ENCODE results near the gene ARMC2. TPM values are rescaled to one million over a fixed set of nuclear protein-coding genes. Genes with fewer than 3 reads are reported as not detected.
A peak's percentile ranks its signal among the peaks of the same experiment; 100 is the strongest.

The ARMC2 gene, protein sequence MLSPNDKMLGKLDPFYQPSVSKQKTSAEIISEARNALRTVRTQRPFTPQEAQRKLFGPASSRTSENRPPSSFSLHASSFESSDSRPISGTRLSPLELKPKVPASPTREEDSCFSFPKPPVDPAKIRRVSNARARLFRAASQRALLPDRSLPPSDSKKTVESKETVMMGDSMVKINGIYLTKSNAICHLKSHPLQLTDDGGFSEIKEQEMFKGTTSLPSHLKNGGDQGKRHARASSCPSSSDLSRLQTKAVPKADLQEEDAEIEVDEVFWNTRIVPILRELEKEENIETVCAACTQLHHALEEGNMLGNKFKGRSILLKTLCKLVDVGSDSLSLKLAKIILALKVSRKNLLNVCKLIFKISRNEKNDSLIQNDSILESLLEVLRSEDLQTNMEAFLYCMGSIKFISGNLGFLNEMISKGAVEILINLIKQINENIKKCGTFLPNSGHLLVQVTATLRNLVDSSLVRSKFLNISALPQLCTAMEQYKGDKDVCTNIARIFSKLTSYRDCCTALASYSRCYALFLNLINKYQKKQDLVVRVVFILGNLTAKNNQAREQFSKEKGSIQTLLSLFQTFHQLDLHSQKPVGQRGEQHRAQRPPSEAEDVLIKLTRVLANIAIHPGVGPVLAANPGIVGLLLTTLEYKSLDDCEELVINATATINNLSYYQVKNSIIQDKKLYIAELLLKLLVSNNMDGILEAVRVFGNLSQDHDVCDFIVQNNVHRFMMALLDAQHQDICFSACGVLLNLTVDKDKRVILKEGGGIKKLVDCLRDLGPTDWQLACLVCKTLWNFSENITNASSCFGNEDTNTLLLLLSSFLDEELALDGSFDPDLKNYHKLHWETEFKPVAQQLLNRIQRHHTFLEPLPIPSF
- total RNA-seq (2021; fragmentation: NEBNext Ultra II Directional; extraction: Animal tissue kit (Norgen Biotek cat#: 25700)) (4.3 and 4.4 TPM in 2 replicates), polyA plus RNA-seq (2011; rRNA removed) (1.6 and 1.7 TPM in 2 replicates), polyA minus RNA-seq (2011; rRNA and poly(A)+ RNA removed) (4.3 and 6.5 TPM in 2 replicates)
- polyA plus RNA-seq (2011; cell fraction: cytosol; rRNA removed) = 2.8 TPM
- polyA plus RNA-seq (2011; cell fraction: nucleus; rRNA removed) = 3.8 TPM
- polyA plus RNA-seq (2012, experiment 1 of 2) = 1.9 to 4.6 TPM (median 2.5 TPM) in 4 replicates
- polyA plus RNA-seq (2012, experiment 2 of 2) = 0.87 TPM
- polyA plus RNA-seq (2013, experiment 1 of 2) = 3.4 TPM
- polyA plus RNA-seq (2013, experiment 2 of 2) = 3.7 TPM
- polyA minus RNA-seq (2011; cell fraction: cytosol; rRNA and poly(A)+ RNA removed) = 2.1 TPM
- polyA minus RNA-seq (2011; cell fraction: nucleus; rRNA and poly(A)+ RNA removed) = 6.7 TPM
- long read RNA-seq, experiment 1, partial matches to known transcripts = 1 of 2 reads
- long read RNA-seq, experiment 1, other reads (novel, unspliced or antisense) = 1 of 2 reads
- long read RNA-seq, experiment 2, partial matches to known transcripts = 1 of 1 reads
- long read RNA-seq, experiment 2, other reads (novel, unspliced or antisense) = 0 of 1 reads

DNA sequence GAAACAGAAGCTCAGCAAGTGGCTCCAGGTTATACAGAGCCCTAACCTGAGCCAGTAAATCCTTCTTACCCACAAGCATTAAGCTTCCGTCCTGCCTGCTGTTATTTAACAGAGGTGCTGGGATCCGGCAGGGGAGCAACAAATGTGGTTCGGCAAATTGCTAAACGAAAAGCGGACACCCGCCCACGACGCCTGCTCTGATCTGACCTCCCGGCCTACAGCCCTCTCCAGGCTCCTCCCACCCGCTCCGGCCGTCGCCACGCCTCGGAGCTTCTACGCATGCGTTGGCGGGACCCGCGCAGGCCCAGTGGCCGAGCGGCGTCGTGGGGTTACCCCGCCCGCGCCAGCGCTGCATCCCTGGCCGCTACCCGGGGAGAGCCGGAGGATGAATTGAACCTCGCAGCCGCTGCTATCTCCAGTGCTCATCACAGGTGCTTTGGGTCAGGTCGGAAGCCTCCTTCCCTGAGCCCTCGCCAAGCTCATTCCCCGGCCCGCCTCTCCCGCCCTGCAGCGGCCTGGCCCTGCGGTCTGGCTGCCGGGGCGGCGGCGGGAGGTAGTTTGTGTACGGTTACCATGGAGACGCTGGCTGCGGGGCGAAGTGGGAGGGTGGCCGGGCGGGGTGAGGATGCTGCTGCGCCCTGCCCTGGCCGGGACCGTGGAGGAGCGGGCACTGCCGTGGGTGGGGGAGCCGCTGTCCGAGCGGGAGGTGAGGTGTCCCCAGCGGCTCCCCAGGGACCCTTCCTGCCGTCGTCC, at the start of gene ARMC2:
Gene ARMC2 (plus strand): TSS at position 307 of the 753 bp plus-strand sequence. CDS start 5,846 bp downstream, outside the sequence.
- peak within 1 kb of the TSS in 3 of 4 experiments; percentile 42 to 64 (median 63); a peak in 4 of 7 replicates for H3K9ac ChIP-seq (replicated peaks in 1 of 4; ENCODE audit: extremely low read depth in 1 of 4, low read depth in 3 of 4, low read length in 3 of 4)
- no peak within 1 kb of the TSS for H2BK20ac ChIP-seq (ENCODE audit: low read length)
- no peak within 1 kb of the TSS for H3K4ac ChIP-seq (replicated peaks; ENCODE audit: insufficient read length, low read depth, low read length)
- H3K4me2 ChIP-seq (ENCODE audit: insufficient read depth in 1 of 2, low read depth in 2 of 2, low read length in 2 of 2) = peak within 1 kb of the TSS; percentile 65 to 90
- no peak within 1 kb of the TSS for H4K5ac ChIP-seq (ENCODE audit: insufficient read length, low read depth, low read length)
- H3K23ac ChIP-seq (ENCODE audit: insufficient read length) = no peak within 1 kb of the TSS
- no peak within 1 kb of the TSS for H3K14ac ChIP-seq (ENCODE audit: insufficient read length)
- WGBS, 2 experiments (ENCODE audit: extremely low coverage in 1 of 2, insufficient coverage in 1 of 2, insufficient read length in 1 of 2, insufficient replicate concordance in 2 of 2, low coverage in 1 of 2, low lambda C conversion rate in 2 of 2, missing lambda C conversion rate in 1 of 2) = 1% methylated on average over 52 of the region's 61 CpGs; no CpG with 5 or more reads in 1 of the 2 experiments
- CTCF ChIA-PET (ENCODE audit: partially characterized antibody) = interaction anchor here (0.6 to 3.8 kb wide), 8 partner anchors 11 to 306 kb away, joined by 3 to 39 read pairs (median 8); no protein-coding TSS in a partner anchor
- no peak within 1 kb of the TSS for H3K56ac ChIP-seq (replicated peaks; ENCODE audit: insufficient read length, low read depth, low read length)
- FAIRE-seq = peak; percentile 82
- H4K20me1 ChIP-seq (replicated peaks in 1 of 2; ENCODE audit: control insufficient read depth in 1 of 2, insufficient read depth in 2 of 2, low read length in 2 of 2) = no peaks in the 10 kb centered on the region
- no peaks in the 10 kb centered on the region for H3K79me2 ChIP-seq (ENCODE audit: control insufficient read depth in 1 of 2, insufficient read depth in 2 of 2, low read length in 2 of 2)
- H2BK15ac ChIP-seq (ENCODE audit: low read length) = 0 out of 2 replicates have a peak within 1 kb of the TSS, but pooled peaks have one; percentile 41
- peak within 1 kb of the TSS; percentile 11; the same call in 1 of the 2 replicates for H2BK5ac ChIP-seq (ENCODE audit: low read depth, low read length)
- peaks cover 6% of the 10 kb centered on the region for H3K23me2 ChIP-seq (ENCODE audit: low read depth, low read length)
- peak within 1 kb of the TSS; percentile 60 for H3K18ac ChIP-seq (ENCODE audit: extremely low read depth, low read length)
- no peaks in the 10 kb centered on the region for H3K36me3 ChIP-seq (ENCODE audit: control insufficient read depth in 2 of 4, insufficient read depth in 4 of 4, low read length in 3 of 4)
- no peak within 1 kb of the TSS for H2BK120ac ChIP-seq (replicated peaks; ENCODE audit: low read depth, low read length)
- peak within 1 kb of the TSS; percentile 76 to 88 (median 81) for H3K4me3 ChIP-seq (ENCODE audit: extremely low read depth in 1 of 4, insufficient read depth in 2 of 4, low read depth in 3 of 4, low read length in 4 of 4)
- H3K9me3 ChIP-seq (ENCODE audit: insufficient read depth in 2 of 2, low read depth in 1 of 2, low read length in 1 of 2) = no peaks in the 10 kb centered on the region
- peak within 1 kb of the TSS; percentile 29 for H4K91ac ChIP-seq (replicated peaks; ENCODE audit: insufficient read length, low read length)
- H3K4me1 ChIP-seq (replicated peaks in 1 of 4; ENCODE audit: control insufficient read depth in 3 of 4, insufficient read depth in 4 of 4, low read length in 3 of 4) = peaks cover 0 to 8% (median 0%) of the 10 kb centered on the region in 4 experiments; a peak in 2 of 7 replicates
- no peak within 1 kb of the TSS for H2AK5ac ChIP-seq (ENCODE audit: low read depth, low read length)
- H3K27me3 ChIP-seq (replicated peaks in 1 of 4; ENCODE audit: control insufficient read depth in 3 of 4, extremely low read depth in 1 of 4, insufficient read depth in 3 of 4, low read length in 3 of 4) = no peaks in the 10 kb centered on the region
- no peaks in the 10 kb centered on the region for H3K79me1 ChIP-seq (ENCODE audit: low read depth, low read length)
- no peak within 1 kb of the TSS for H4K8ac ChIP-seq (ENCODE audit: extremely low read depth, insufficient read depth, low read length)
- H2BK12ac ChIP-seq (ENCODE audit: low read depth, low read length) = no peak within 1 kb of the TSS
- H2AFZ ChIP-seq (ENCODE audit: low read length) = peak within 1 kb of the TSS; percentile 95
- POLR2A ChIA-PET (ENCODE audit: partially characterized antibody) = interaction anchor here (1.1 to 1.5 kb wide), 3 partner anchors 10 to 290 kb away, joined by 3 to 4 read pairs (median 3); no protein-coding TSS in a partner anchor
- peak; percentile 73 to 98 for DNase-seq (ENCODE audit: low read depth in 1 of 2, low spot score in 2 of 2)
- 0 out of 2 replicates have a peak within 1 kb of the TSS, but pooled peaks have one; percentile 6 for H3K27ac ChIP-seq (ENCODE audit: low read depth, low read length)
- TF ChIP-seq JUN (IDR thresholded peaks at IDR 0.05; ENCODE audit: low read depth, low read length) (no peak), TAF7 (optimal IDR thresholded peaks at IDR 0.05; ENCODE audit: borderline replicate concordance, low read depth, low read length) (no peak), KDM4A (IDR thresholded peaks at IDR 0.05; ENCODE audit: low read depth, low read length, severe bottlenecking) (peak; percentile 98), NRF1 (IDR thresholded peaks at IDR 0.05; ENCODE audit: low read depth, low read length) (peak; percentile 93), CBX5 (IDR thresholded peaks at IDR 0.05; ENCODE audit: low read depth, low read length) (no peak)

Measured in H1 (cell line).